Endothelial cell of umbilical vein (primary cell): Measurements from ENCODE around the gene RASSF6. TPM values are rescaled to one million over a fixed set of nuclear protein-coding genes. Genes with fewer than 3 reads are reported as not detected.

Experiments used
- BruUV-seq: library from RNA; stranded (reverse); fragments of 400-500 nt; replicated peaks from 2 replicates; lab custom pipeline; 2021; lab: Mats Ljungman, UMichigan
- CTCF ChIA-PET: fragments of 300-600, 350-600 bp; sonication (Branson Sonifier 250); formaldehyde crosslinking; loops from one replicate; lab custom pipeline; 2021; ENCODE audit warnings: antibody characterized with exemption, inconsistent platforms; lab: Charles Lee
- POLR2A ChIA-PET: fragments of 300-600, 350-600 bp; sonication (Branson Sonifier 250); formaldehyde crosslinking; loops from one replicate; lab custom pipeline; 2021; ENCODE audit warnings: antibody characterized with exemption, inconsistent platforms; lab: Charles Lee
- DNase-seq: peaks from one replicate; pipeline ENCODE4 v3.0.0-alpha.2; 2011; ENCODE audit warnings: low read depth, low spot score
- FAIRE-seq: peaks from 2 replicates; lab custom pipeline; 2011; peaks lifted over from hg19 to GRCh38; lab: Jason Lieb, UNC
- H2AFZ ChIP-seq: 2 replicates; pipeline ENCODE4 v1.6.0; 2012; ENCODE audit warnings: low read depth, low read length, control low read depth, inconsistent platforms
- H3K27ac ChIP-seq: 2 replicates; pipeline ENCODE4 v1.5.1; 2011; ENCODE audit warnings: low read depth, mild to moderate bottlenecking, control low read depth, low read length, moderate library complexity; ENCODE audit not compliant: insufficient read depth
- H3K27me3 ChIP-seq, 2 experiments: 2 replicates each; pipeline versions ENCODE4 v1.6.0 to v1.6.1; 2011; ENCODE audit warnings: low read length in 2 of 2, mixed read lengths in 1 of 2; ENCODE audit not compliant: control insufficient read depth in 2 of 2, insufficient read depth in 2 of 2
- H3K36me3 ChIP-seq, 2 experiments: 2 replicates in 1 of 2; 3 replicates in 1 of 2; pipeline ENCODE4 v1.5.1; 2011; ENCODE audit warnings: low read length in 2 of 2, mild to moderate bottlenecking in 1 of 2, moderate library complexity in 1 of 2; ENCODE audit not compliant: control insufficient read depth in 2 of 2, insufficient read depth in 2 of 2; ENCODE audit errors: extremely low read depth in 1 of 2
- H3K4me1 ChIP-seq: 3 replicates; pipeline ENCODE4 v1.5.1; 2011; ENCODE audit warnings: mild to moderate bottlenecking, low read length; ENCODE audit not compliant: control insufficient read depth, insufficient read depth; ENCODE audit errors: extremely low read depth
- H3K4me2 ChIP-seq: 2 replicates; pipeline ENCODE4 v1.6.1; 2011; ENCODE audit warnings: low read length, control low read depth, mixed read lengths; ENCODE audit not compliant: insufficient read depth
- H3K4me3 ChIP-seq, 3 experiments: fragments of 200-600 bp in 1 of 3; sonication (generic), shearing (Covaris generic) in 1 of 3; replicated peaks in 1 of 3; 2 replicates each; pipeline ENCODE4 v1.5.1; 2011 to 2016; ENCODE audit warnings: control low read depth in 3 of 3, low read length in 3 of 3, mild to moderate bottlenecking in 2 of 3, inconsistent platforms in 1 of 3, low read depth in 1 of 3, moderate library complexity in 1 of 3; ENCODE audit not compliant: insufficient read depth in 1 of 3
- H3K79me2 ChIP-seq: 2 replicates; pipeline ENCODE4 v1.6.0; 2012; ENCODE audit warnings: low read length, inconsistent platforms; ENCODE audit not compliant: control insufficient read depth, insufficient read depth
- H3K9ac ChIP-seq: replicated peaks from 2 replicates; pipeline ENCODE3; 2011; ENCODE audit warnings: low read length, control low read depth; ENCODE audit not compliant: insufficient read depth; ENCODE audit errors: extremely low read depth
- H3K9me1 ChIP-seq: replicated peaks from 3 replicates; pipeline ENCODE4 v1.6.0; 2011; ENCODE audit warnings: mild to moderate bottlenecking, low read length; ENCODE audit not compliant: control insufficient read depth, insufficient read depth; ENCODE audit errors: extremely low read depth
- H3K9me3 ChIP-seq: replicated peaks from 2 replicates; pipeline ENCODE4 v1.5.1; 2012; ENCODE audit warnings: low read length, inconsistent platforms; ENCODE audit not compliant: control insufficient read depth, insufficient read depth
- H4K20me1 ChIP-seq: replicated peaks from 2 replicates; pipeline ENCODE3; 2011; ENCODE audit warnings: mild to moderate bottlenecking, low read length; ENCODE audit not compliant: control insufficient read depth, insufficient read depth; ENCODE audit errors: extremely low read depth
- EZH2 ChIP-seq: IDR thresholded peaks from 2 replicates; pipeline ENCODE4 v1.6.1; 2012; ENCODE audit warnings: borderline replicate concordance, low read depth, mild to moderate bottlenecking, moderate library complexity, low read length, inconsistent platforms; ENCODE audit not compliant: severe bottlenecking
- FOS ChIP-seq: IDR thresholded peaks from 2 replicates; pipeline ENCODE4 v1.6.1; 2011; ENCODE audit warnings: mild to moderate bottlenecking, low read length, moderate library complexity, borderline replicate concordance; ENCODE audit not compliant: insufficient read depth
- GATA2 ChIP-seq: IDR thresholded peaks from 2 replicates; pipeline ENCODE4 v1.7.0; 2011; ENCODE audit warnings: low read depth, mild to moderate bottlenecking, moderate library complexity, mixed read lengths, low read length; ENCODE audit not compliant: insufficient read length, insufficient read depth
- JUN ChIP-seq: IDR thresholded peaks from 2 replicates; pipeline ENCODE4 v1.6.1; 2011; ENCODE audit warnings: borderline replicate concordance, low read depth; ENCODE audit not compliant: insufficient read length, insufficient read depth
- MYC ChIP-seq: IDR thresholded peaks from one replicate; pipeline ENCODE4 v1.6.1; 2011; ENCODE audit warnings: mild to moderate bottlenecking, low read depth, low read length
- POLR2A ChIP-seq: IDR thresholded peaks from 2 replicates; pipeline ENCODE4 v1.6.1; 2012; ENCODE audit warnings: low read depth, mild to moderate bottlenecking, control low read depth, low read length
- POLR2AphosphoS5 ChIP-seq: IDR thresholded peaks from 2 replicates; pipeline ENCODE4 v1.6.1; 2012; ENCODE audit warnings: low read depth, mild to moderate bottlenecking, control low read depth, low read length, moderate library complexity; ENCODE audit not compliant: insufficient read depth
- dilution Hi-C: fragments of 300-500 bp; cut with MboI; formaldehyde crosslinking; loops from one replicate; pipeline ENCODE4 v1.15.0; 2019; ENCODE audit warnings: low sequenced_read_pairs; ENCODE audit not compliant: extremely low pct_ligation_motif_present
- intact Hi-C: fragments of 100-400 bp; cut with micrococcal nuclease; formaldehyde crosslinking; loops from one replicate; pipeline ENCODE4 v1.10.0; 2022
- polyA plus RNA-seq, 4 experiments: library from polyadenylated mRNA; depleted of rRNA in 3 of 4; stranded (reverse) in 3 of 4; unstranded in 1 of 4; fragments of >200 nt; gene quantifications; 2 replicates each; pipeline versions ENCODE4 v1.2.1 to v1.2.3, GENCODE V29; 2011 to 2012; ENCODE audit warnings: missing spikeins in 1 of 4
- total RNA-seq: library from RNA; stranded (reverse); gene quantifications from 2 replicates; pipeline ENCODE4 v1.2.3, GENCODE V29; 2021
- TF ChIP-seq, protein P1 (sequence below): IDR thresholded peaks from 2 replicates; pipeline ENCODE4 v1.6.1; 2011; ENCODE audit not compliant: insufficient read depth, insufficient read length
- TF ChIP-seq, protein P2 (sequence below), 2 donors: IDR thresholded peaks; 1 replicate in 1 of 2; 2 replicates in 1 of 2; pipeline ENCODE4 v1.5.1; 2011; ENCODE audit warnings: low read length in 2 of 2, mild to moderate bottlenecking in 2 of 2, moderate library complexity in 2 of 2, control low read depth in 1 of 2, inconsistent platforms in 1 of 2, low read depth in 1 of 2; ENCODE audit not compliant: insufficient read depth in 1 of 2; ENCODE audit errors: extremely low read depth in 1 of 2

The RASSF6 gene
- total and polyA plus RNA-seq, 2 donors (not counting 3 experiments of a cell fraction or from before 2014, with no cell fraction given) = not detected

DNA sequence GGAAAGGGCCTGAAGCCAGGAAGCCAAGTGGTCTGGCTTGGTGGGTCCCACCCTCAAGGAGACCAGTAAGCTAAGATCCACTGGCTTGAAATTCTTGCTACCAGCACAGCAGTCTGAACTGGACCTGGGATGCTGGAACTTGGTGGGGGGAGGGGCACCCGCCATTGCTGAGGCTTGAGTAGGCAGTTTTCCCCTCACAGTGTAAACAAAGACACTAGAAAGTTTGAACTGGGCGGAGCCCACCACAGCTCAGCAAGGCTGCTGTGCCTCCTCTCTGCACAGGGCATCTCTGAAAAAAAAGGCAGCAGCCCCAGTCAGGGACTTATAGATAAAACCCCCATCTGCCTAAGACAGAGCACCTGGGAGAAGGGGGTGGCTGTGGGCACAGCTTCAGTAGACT, 75.6 kb downstream of the RASSF6 start:
- no TSS peak for BruUV-seq
- H3K36me3 ChIP-seq = no peaks in the 10 kb centered on the region
- H3K9me3 ChIP-seq = no peaks in the 10 kb centered on the region
- TF ChIP-seq, protein P1, sequence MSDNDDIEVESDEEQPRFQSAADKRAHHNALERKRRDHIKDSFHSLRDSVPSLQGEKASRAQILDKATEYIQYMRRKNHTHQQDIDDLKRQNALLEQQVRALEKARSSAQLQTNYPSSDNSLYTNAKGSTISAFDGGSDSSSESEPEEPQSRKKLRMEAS = no peak
- TF ChIP-seq MYC (no peak), EZH2 (no peak), FOS (no peak), JUN (no peak), POLR2A (no peak), GATA2 (no peak), POLR2AphosphoS5 (no peak)
- TF ChIP-seq, protein P2, sequence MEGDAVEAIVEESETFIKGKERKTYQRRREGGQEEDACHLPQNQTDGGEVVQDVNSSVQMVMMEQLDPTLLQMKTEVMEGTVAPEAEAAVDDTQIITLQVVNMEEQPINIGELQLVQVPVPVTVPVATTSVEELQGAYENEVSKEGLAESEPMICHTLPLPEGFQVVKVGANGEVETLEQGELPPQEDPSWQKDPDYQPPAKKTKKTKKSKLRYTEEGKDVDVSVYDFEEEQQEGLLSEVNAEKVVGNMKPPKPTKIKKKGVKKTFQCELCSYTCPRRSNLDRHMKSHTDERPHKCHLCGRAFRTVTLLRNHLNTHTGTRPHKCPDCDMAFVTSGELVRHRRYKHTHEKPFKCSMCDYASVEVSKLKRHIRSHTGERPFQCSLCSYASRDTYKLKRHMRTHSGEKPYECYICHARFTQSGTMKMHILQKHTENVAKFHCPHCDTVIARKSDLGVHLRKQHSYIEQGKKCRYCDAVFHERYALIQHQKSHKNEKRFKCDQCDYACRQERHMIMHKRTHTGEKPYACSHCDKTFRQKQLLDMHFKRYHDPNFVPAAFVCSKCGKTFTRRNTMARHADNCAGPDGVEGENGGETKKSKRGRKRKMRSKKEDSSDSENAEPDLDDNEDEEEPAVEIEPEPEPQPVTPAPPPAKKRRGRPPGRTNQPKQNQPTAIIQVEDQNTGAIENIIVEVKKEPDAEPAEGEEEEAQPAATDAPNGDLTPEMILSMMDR (IDR thresholded peaks at IDR 0.05; ENCODE audit: extremely low read depth in 1 of 2, insufficient read depth in 1 of 2, low read depth in 1 of 2, low read length in 2 of 2) = no peak
- DNase-seq (no peak), FAIRE-seq (no peak)
- no peaks in the 10 kb centered on the region for H4K20me1 ChIP-seq
- dilution Hi-C loops (no loop called here), intact Hi-C loops (no loop called here)
- H3K4me2 ChIP-seq = no peak overlapping the region
- H3K27me3 ChIP-seq = no peaks in the 10 kb centered on the region
- no peak overlapping the region for H3K9ac ChIP-seq
- H3K9me1 ChIP-seq = no peaks in the 10 kb centered on the region
- no peak overlapping the region for H3K27ac ChIP-seq
- CTCF ChIA-PET = no interaction called here
- POLR2A ChIA-PET = no interaction called here
- no peak overlapping the region for H3K4me3 ChIP-seq
- H2AFZ ChIP-seq = no peak overlapping the region
- no peaks in the 10 kb centered on the region for H3K4me1 ChIP-seq
- no peaks in the 10 kb centered on the region for H3K79me2 ChIP-seq
